8988T (cell line): ENCODE measurements around the gene SPEN.
"Not testable (repeated sequence)": the region's sequence is repeated elsewhere in the genome, so short reads cannot be mapped to it uniquely, and the experiment has no call there.

Experiments used
- DNase-seq: peaks from one replicate; pipeline ENCODE4 v3.0.0; 2011

The SPEN gene

DNA sequence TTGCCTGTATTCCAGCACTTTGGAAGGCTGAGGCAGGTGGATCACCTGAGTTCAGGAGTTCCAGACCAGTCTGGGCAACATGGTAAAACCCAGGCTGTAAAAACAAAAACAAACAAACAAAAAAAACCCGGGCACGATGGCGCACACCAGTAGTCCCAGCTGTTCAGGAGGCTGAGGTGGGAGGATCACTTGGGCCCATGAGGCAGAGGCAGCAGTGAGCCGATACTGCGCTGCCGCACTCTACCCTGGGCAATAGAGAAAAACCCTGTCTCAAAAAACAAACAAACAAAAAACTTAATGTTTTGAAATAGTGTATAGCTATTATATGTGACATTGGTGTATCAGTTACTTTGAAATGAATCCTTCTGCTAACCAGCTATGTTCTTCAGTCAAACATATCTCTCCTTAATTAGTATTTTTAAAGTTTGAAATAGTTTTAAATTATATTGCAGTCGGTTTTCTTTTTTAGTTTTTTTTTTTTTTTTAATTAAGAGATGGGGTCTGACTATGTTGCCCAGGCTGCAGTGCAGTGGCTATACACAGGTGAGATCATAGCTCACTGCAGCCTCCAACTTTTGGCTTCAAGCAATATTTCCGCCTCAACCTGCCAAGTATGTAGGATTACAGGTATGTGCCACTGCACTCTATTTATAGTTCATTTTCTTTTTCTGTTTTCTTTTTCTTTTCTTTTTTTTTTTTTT is 11.3 kb downstream of the SPEN start:
- DNase-seq, result no peak

- DNase-seq, result no peak
Measured at GRCh38 chr1:15863156-15863901, 15.8 kb downstream of the SPEN start.

DNA sequence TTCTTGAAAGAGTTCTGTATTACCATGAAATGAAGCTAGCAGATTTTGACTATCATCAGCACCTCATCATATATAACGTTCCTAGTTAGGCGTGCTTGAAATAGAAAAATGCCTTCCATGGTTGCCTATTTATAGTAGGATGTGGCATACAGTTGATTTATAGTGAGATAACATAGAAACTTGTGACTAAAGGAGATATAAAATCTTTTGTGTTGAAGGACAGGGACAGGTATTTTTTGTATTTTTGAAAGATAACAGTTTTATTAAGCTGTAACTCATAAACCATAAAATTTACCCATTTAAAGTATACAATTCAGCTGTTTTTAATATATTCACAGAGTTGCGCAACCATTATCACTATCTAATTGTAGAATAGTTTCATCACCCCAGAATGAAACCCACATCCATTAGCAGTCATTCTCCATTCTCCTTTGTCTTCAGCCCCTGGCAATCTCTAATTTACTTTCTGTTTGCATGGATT is 19.3 kb downstream of the SPEN start:
- no peak for DNase-seq

GRCh38 chr1:15867288-15867687 is 19.8 kb downstream of the SPEN start:
- DNase-seq, result no peak

- DNase-seq, result no peak
Measured at GRCh38 chr1:15869413-15869812, 21.9 kb downstream of the SPEN start.

DNA sequence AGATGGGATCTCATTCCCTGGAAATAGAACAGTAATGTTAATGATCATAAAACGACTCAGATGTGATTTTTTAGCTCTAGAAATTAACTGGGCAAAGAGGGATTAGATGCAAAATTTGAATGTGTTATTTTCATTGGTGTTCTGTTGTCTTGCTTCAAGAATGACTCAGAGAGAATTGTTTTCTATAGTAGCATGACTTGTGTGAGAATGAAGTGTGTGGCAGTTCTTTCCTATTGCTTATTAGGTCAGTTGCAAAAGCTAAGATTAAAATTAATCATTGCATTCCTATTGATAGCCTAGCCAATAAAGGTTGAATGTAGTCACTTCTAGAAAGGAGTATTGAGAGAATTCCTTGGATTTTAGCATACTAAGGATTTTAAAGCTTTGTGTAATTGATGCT is 22.9 kb downstream of the SPEN start:
- no peak for DNase-seq

DNA sequence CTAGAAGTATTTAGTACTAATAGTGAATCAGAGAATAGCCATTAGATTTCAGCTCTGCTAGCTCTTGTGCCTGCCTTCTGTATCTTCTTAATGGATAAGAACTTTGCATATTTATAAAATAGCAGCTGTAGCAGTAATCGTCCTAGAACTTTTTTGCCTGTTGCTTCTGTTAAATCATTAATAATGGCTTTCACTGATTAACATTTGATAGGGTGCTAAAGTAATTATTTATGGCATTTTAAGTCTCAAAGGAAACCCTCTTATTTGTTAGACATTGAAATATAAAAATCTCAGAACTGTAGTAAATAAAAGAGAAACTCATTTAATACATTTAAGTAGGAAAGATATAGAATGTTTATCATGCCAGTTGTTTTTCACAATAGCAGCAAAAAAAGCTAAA is 27.0 kb downstream of the SPEN start:
- DNase-seq, result no peak

- DNase-seq, result no peak
Measured at GRCh38 chr1:15876357-15877055, 29.0 kb downstream of the SPEN start.

- DNase-seq, result no peak
Measured at GRCh38 chr1:15881961-15882360, 34.5 kb downstream of the SPEN start.

DNA sequence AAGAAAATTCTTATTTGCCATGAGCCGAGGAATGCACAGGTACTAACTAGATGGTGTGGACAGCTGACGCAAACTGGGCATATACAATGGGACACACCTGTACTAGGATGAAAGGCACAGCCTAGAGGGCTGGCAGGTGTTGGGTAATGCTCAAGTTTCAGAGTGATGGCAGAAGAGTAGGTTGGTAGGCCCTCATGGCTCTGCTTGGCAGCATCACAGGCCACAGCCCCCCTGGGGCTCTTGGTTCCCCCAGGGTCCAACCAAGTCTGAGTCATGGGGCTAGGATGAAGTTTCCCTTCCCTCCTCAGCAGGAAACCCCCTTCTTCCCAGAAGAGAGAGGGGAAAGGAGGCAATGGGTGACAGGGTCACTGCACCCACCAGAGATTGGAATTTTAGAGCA is 35.2 kb downstream of the SPEN start:
- DNase-seq, result no peak

- DNase-seq, result no peak
Measured at GRCh38 chr1:15883326-15883725, 35.8 kb downstream of the SPEN start.

DNA sequence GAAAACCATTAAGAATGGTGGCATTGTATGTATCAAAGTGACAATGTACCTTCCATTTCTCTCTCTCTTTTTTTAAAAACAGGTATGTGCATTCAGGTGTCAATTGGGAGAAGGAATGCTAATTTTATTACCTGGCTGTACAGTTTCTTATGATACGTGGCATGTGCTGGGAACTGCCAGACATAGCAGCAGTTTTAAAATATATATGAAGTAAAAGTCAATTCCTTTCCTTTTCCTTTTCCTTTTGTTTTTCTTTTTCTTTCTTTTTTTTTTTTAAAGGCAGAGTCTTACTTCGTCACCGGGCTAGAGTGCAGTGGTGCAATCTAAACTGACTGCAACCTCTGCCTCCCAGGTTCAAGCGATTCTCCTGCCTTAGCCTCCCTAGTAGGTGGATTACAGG is 37.0 kb downstream of the SPEN start:
- no peak for DNase-seq

GRCh38 chr1:15885269-15885668 is 37.8 kb downstream of the SPEN start:
- no peak for DNase-seq

DNA sequence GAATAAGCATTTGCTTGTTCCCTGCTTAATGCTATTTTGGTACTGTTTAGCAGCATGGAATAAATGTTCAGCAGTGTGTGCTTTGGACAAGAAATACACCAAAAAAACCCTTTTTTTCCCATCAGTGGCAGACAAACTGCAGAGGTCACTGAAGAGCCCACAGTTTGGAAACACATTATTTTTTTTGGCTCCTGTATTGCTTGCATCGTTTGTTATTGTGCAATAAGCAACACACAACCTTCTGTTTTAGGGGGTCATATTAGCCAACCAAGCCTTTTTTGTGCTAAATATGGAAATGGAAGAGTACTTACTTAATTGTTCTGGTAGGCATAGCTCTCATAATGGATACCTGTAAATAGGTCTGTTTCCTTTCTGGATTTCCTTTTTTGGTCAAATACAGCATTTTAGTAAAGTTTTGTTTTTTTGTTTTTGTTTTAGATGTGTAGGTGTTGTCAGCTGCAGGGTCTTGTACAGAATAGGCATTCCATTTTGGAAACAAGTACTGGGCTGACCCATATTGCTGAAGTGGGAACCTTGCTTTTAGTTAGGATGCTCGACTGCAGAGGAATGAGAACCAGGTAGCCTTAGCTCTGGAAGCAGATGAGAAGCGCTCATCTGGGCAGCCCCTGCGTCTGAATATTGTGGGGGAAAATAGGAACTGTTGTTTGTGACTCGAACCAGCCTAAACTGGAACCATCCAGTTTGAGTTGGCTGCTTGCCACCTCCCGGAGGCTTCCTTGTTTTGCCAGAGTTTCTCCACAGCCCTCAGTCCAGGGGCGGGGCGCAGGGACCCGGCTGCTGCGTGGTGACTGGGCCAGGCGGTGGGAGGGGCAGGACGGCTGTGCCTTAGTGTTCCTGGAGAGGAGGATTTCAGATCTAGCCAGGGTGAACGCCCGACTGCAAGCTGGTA is 38.4 kb downstream of the SPEN start:
- DNase-seq, result no peak

DNA sequence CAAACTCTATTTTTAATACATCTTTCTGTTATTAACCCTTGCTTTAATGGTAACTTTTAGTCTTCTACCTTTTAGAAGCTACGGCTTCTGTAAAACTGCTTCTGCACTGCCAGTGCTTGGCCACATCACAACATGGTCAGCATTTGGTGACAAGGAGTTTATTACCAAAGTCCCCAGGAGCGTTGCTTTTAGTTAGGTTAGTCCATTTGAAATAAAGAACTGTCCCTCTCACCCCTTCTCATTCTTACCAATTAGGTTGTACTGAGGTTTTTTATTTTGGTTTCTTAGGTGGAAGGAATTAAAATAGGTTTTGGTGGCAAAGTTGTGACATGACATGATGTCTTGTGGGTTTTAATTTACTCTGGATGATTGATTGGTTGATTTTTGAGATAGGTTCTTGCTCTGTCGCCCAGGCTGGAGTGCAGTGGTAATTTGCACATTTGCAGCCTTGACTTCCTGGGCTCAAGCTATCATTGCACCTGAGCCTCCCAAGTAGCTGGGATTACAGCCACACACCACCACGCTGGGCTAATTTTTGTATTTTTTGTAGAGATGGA is 39.2 kb downstream of the SPEN start:
- DNase-seq, result no peak

DNA sequence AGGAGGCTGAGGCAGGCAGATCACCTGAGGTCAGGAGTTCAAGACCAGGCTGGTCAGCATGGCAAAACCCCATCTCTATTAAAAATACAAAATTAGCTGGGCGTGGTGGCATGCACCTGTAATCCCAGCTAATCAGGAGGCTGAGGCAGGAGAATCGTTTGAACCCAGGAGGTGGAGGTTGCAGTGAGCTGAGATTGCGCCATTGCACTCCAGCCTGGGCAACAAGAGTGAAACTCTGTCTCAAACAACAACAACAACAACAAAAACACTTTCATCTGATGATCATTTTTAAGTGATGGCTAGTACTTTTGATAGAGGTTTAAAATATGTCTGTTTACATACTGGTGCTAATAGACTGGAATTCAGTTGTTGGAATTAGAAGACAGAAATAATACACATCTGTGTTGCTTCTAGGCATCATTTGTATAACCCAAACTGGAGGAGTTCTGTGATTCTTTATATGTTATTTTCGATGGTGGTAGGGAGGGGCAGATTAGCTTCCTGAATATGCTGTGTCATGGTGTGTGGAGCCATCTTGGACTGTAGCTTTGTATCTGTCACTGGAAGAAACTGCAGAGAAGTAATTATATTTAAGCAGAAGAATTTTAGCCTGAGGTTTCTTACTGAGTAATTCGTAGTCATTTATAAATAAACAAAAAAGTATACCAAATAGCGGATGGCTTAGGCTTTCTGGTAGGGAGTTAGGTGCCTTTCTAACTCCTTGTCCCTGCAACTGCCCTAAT is 45.5 kb downstream of the SPEN start:
- not testable (repeated sequence) for DNase-seq

GRCh38 chr1:15895233-15895632 is 47.7 kb downstream of the SPEN start:
- DNase-seq, result no peak

- DNase-seq, result not testable (repeated sequence)
Measured at GRCh38 chr1:15896841-15897610, 49.5 kb downstream of the SPEN start.

DNA sequence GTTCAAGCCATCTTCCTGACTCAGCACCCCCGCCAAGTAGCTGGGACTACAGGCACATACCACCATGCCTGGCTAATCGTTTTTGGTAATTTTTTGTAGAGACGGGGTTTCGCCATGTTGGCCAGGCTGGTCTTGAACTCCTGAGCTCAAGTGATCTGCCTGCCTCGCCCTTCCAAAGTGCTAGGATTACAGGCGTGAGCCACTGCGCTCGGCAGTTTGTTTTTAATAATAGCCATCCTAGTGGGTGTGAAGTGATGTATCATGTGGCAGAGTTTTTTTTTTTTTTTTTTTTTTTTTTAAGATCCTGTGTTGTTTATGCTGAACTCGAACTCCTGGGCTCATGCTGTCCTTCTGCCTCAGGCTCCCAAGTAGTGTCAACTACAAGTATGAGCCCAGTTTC is 51.8 kb downstream of the SPEN start:
- no peak for DNase-seq

DNA sequence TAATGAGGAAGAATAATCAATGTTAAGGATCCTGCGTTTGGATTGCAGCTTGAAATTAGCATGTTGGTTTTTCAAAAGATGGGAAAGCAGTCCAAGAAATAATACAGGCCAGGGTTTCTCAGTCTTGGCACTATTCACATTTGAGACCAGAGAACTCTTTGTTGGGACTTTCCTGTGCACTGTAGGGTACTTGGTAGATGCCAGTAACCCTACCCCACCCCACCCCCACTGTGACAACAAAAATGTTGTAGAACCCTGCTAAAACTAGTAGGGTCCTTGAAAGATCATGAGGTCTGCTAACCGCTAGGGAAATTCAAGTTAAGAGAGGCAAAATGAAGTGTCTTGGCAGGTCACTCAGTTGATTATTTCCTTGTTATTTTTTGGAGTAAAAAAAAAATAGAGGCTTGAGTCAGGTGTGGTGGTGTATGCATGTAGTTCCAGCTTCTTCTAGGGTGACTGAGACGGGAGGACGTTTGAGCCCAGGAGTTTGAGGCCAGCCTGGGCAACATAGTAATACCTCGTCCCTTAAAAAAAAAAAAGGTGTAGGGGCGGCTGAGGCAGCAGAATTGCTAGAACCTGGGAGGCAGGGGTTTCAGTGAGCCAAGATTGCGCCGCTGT is 53.3 kb downstream of the SPEN start:
- DNase-seq, result no peak
